K562 (cell line): ENCODE data around the gene LAMA2.

Source experiments
- JUND ChIP-seq, 2 experiments: IDR thresholded peaks; 2 replicates in 1 of 2; 3 replicates in 1 of 2; pipeline ENCODE4 v1.6.1; 2011; ENCODE audit warnings: borderline replicate concordance in 2 of 2, low read depth in 2 of 2, low read length in 2 of 2, improper control_type of control experiment in 1 of 2, missing biosample characterization in 1 of 2, missing genetic modification characterization in 1 of 2, missing genetic modification reagents in 1 of 2
- POLR2AphosphoS5 ChIP-seq: IDR thresholded peaks from 2 replicates; pipeline ENCODE4 v1.6.1; 2011; ENCODE audit warnings: mild to moderate bottlenecking, low read depth, low read length, moderate library complexity; ENCODE audit not compliant: control insufficient read depth, insufficient read depth
- TAF1 ChIP-seq: IDR thresholded peaks from 2 replicates; pipeline ENCODE4 v1.6.1; 2011; ENCODE audit warnings: mild to moderate bottlenecking, low read length, moderate library complexity; ENCODE audit not compliant: insufficient read depth, control insufficient read depth, severe bottlenecking; ENCODE audit errors: extremely low read depth
- TF ChIP-seq, protein P1 (sequence below), 2 experiments: fragments of 450-650 bp in 1 of 2; IDR thresholded peaks; 2 replicates each; pipeline ENCODE4 v1.6.1; 2011 to 2017; ENCODE audit warnings: low read depth in 2 of 2, antibody characterized with exemption in 1 of 2, borderline replicate concordance in 1 of 2, low read length in 1 of 2, mild to moderate bottlenecking in 1 of 2, mixed read lengths in 1 of 2; ENCODE audit not compliant: control insufficient read depth in 1 of 2
- TF ChIP-seq, protein P2 (sequence below), 2 experiments: fragments of 450-650 bp in 1 of 2; sonication (generic) in 1 of 2; formaldehyde crosslinking in 1 of 2; IDR thresholded peaks in 1 of 2; conservative IDR thresholded peaks in 1 of 2; 2 replicates each; pipeline versions ENCODE4 v1.6.1 to v1.8.1; 2016 to 2023; ENCODE audit warnings: mild to moderate bottlenecking in 2 of 2, moderate library complexity in 2 of 2, inconsistent platforms in 1 of 2, missing genetic modification reagents in 1 of 2

DNA sequence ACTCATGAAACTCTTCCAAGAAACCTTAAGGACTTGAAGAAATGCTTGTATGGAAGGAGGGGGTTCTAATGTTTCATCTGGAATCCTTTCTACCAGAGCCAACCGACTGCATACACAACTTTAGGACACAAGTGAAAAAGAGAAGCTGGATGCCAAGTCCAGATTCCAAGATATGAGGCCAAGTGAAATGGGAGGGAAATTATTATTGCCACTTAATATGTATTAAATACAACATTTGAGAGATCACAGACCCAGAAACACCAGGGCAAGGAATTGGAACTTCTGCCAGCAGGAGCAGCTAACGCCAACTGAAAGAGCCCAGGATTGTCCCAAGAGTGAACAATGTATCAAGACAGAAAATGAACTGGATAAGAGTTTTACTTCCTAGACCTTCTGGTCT is 682.9 kb downstream of the LAMA2 start:
- TF ChIP-seq, protein P1, sequence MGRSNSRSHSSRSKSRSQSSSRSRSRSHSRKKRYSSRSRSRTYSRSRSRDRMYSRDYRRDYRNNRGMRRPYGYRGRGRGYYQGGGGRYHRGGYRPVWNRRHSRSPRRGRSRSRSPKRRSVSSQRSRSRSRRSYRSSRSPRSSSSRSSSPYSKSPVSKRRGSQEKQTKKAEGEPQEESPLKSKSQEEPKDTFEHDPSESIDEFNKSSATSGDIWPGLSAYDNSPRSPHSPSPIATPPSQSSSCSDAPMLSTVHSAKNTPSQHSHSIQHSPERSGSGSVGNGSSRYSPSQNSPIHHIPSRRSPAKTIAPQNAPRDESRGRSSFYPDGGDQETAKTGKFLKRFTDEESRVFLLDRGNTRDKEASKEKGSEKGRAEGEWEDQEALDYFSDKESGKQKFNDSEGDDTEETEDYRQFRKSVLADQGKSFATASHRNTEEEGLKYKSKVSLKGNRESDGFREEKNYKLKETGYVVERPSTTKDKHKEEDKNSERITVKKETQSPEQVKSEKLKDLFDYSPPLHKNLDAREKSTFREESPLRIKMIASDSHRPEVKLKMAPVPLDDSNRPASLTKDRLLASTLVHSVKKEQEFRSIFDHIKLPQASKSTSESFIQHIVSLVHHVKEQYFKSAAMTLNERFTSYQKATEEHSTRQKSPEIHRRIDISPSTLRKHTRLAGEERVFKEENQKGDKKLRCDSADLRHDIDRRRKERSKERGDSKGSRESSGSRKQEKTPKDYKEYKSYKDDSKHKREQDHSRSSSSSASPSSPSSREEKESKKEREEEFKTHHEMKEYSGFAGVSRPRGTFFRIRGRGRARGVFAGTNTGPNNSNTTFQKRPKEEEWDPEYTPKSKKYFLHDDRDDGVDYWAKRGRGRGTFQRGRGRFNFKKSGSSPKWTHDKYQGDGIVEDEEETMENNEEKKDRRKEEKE (IDR thresholded peaks at IDR 0.05; ENCODE audit: borderline replicate concordance in 1 of 2, control insufficient read depth in 1 of 2, low read depth in 2 of 2, low read length in 1 of 2), result no peak
- no peak for TF ChIP-seq JUND (IDR thresholded peaks at IDR 0.05; ENCODE audit: borderline replicate concordance, low read depth, low read length)
- TF ChIP-seq JUND (tag; IDR thresholded peaks at IDR 0.05; ENCODE audit: borderline replicate concordance, low read depth, low read length), result no peak
- TF ChIP-seq, protein P2, sequence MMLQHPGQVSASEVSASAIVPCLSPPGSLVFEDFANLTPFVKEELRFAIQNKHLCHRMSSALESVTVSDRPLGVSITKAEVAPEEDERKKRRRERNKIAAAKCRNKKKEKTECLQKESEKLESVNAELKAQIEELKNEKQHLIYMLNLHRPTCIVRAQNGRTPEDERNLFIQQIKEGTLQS (IDR thresholded peaks at IDR 0.05), result no peak
- TF ChIP-seq, protein P2 (CRISPR knock-in tag; conservative IDR thresholded peaks at IDR 0.05), result no peak
- no peak for TF ChIP-seq POLR2AphosphoS5
- no peak for TF ChIP-seq TAF1
